ENCODE data around the gene EFNA3. TPM values are rescaled to one million over a fixed set of nuclear protein-coding genes. Genes with fewer than 3 reads are reported as not detected.

The EFNA3 gene
- total and polyA plus RNA-seq, 2 donors (not counting 3 experiments of a cell fraction or from before 2014, with no cell fraction given): 2.2 to 2.5 TPM

DNA sequence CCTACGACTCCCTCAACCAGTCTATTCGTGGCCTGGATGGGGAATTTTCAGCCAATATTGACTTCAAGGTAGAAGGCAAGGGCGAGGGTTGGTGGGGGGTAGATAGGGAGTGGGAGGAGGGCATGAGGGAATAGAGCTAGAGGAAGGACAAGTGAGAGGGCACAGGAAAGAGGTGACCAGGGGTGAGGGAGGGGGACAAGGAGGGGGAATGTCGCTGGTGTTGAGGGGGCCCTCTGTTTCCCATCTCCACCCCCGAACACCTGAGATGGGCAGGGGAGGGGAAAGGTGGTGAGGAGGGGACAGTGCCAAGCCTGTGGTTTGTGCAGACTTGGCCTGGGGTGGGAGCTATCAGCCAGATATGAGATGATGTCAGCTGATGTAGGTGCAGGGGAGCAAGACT is 35.8 kb upstream of the EFNA3 start:
- TF ChIP-seq FOS (IDR thresholded peaks at IDR 0.05; ENCODE audit: borderline replicate concordance, insufficient read depth, low read length) (no peak), CTCF (IDR thresholded peaks at IDR 0.05; ENCODE audit: extremely low read depth in 1 of 2, insufficient read depth in 1 of 2, low read depth in 1 of 2, low read length in 2 of 2) (no peak), GATA2 (IDR thresholded peaks at IDR 0.05; ENCODE audit: insufficient read depth, insufficient read length, low read depth, low read length) (no peak), POLR2A (IDR thresholded peaks at IDR 0.05; ENCODE audit: low read depth, low read length) (no peak), EZH2 (IDR thresholded peaks at IDR 0.05; ENCODE audit: borderline replicate concordance, low read depth, low read length, severe bottlenecking) (no peak), POLR2AphosphoS5 (IDR thresholded peaks at IDR 0.05; ENCODE audit: insufficient read depth, low read depth, low read length) (no peak), MYC (IDR thresholded peaks at IDR 0.05; ENCODE audit: low read depth, low read length) (no peak), JUN (IDR thresholded peaks at IDR 0.05; ENCODE audit: borderline replicate concordance, insufficient read depth, insufficient read length, low read depth) (no peak)
- TF ChIP-seq, protein P1, sequence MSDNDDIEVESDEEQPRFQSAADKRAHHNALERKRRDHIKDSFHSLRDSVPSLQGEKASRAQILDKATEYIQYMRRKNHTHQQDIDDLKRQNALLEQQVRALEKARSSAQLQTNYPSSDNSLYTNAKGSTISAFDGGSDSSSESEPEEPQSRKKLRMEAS (IDR thresholded peaks at IDR 0.05; ENCODE audit: insufficient read depth, insufficient read length): no peak
- DNase-seq (ENCODE audit: low read depth, low spot score) (no peak), FAIRE-seq (no peak)
- peaks cover 0 to 5% of the 10 kb centered on the region in 2 experiments for H3K27me3 ChIP-seq (ENCODE audit: control insufficient read depth in 2 of 2, insufficient read depth in 2 of 2, low read length in 2 of 2)
- dilution Hi-C loops (cut with MboI; ENCODE audit: extremely low pct_ligation_motif_present, low sequenced_read_pairs): no loop called here
- CTCF ChIA-PET: interaction anchor here (1.6 to 4.5 kb wide), 4 partner anchors 8 to 43 kb away, joined by 5 to 67 read pairs (median 40); partner anchors contain the start of gene ADAM15
- no TSS peak for BruUV-seq (replicated peaks)
- no peak overlapping the region for H2AFZ ChIP-seq (ENCODE audit: low read depth, low read length)
- no peak overlapping the region for H3K4me3 ChIP-seq (replicated peaks in 1 of 3; ENCODE audit: insufficient read depth in 1 of 3, low read depth in 1 of 3, low read length in 3 of 3)
- H3K79me2 ChIP-seq (ENCODE audit: control insufficient read depth, insufficient read depth, low read length): no peaks in the 10 kb centered on the region
- no peaks in the 10 kb centered on the region for H3K9me3 ChIP-seq (replicated peaks; ENCODE audit: control insufficient read depth, insufficient read depth, low read length)
- peaks cover 16% of the 10 kb centered on the region for H3K4me1 ChIP-seq (ENCODE audit: control insufficient read depth, extremely low read depth, insufficient read depth, low read length)
- no peaks in the 10 kb centered on the region for H4K20me1 ChIP-seq (replicated peaks; ENCODE audit: control insufficient read depth, extremely low read depth, insufficient read depth, low read length)
- H3K9ac ChIP-seq (replicated peaks; ENCODE audit: extremely low read depth, insufficient read depth, low read length): no peak overlapping the region
- no peaks in the 10 kb centered on the region for H3K9me1 ChIP-seq (replicated peaks; ENCODE audit: control insufficient read depth, extremely low read depth, insufficient read depth, low read length)
- no peak overlapping the region for H3K27ac ChIP-seq (ENCODE audit: insufficient read depth, low read depth, low read length)
- POLR2A ChIA-PET: interaction anchor here (0.6 kb wide), 1 partner anchor 18 kb away, joined by 3 read pairs; no protein-coding TSS in a partner anchor
- intact Hi-C loops (cut with micrococcal nuclease): no loop called here
- H3K36me3 ChIP-seq (ENCODE audit: control insufficient read depth in 2 of 2, extremely low read depth in 1 of 2, insufficient read depth in 2 of 2, low read length in 2 of 2): no peaks in the 10 kb centered on the region
- H3K4me2 ChIP-seq (ENCODE audit: insufficient read depth, low read length): no peak overlapping the region

All from endothelial cell of umbilical vein (primary cell).